Measurements from ENCODE around the gene GIT2.

GIT2 gene

GRCh38 chr12:109890620-109891170 lies 105.5 kb downstream of the GIT2 start:
- no peaks in the 10 kb centered on the region for H3K36me3 ChIP-seq (ENCODE audit: control insufficient read depth, insufficient read depth, low read length)
- H3K9me3 ChIP-seq (ENCODE audit: control insufficient read depth, insufficient read depth, low read length) = no peaks in the 10 kb centered on the region
- no peak overlapping the region for H3K9ac ChIP-seq (ENCODE audit: low read depth, low read length)
- 0 out of 2 replicates have a peak, but pooled peaks cover 5% of the 10 kb centered on the region for H3K4me1 ChIP-seq (ENCODE audit: control insufficient read depth, insufficient read depth, low read length)
- H3K27me3 ChIP-seq (ENCODE audit: control insufficient read depth, insufficient read depth, low read length) = peaks cover 26% of the 10 kb centered on the region
- H3K4me3 ChIP-seq (ENCODE audit: low read depth, low read length) = no peak overlapping the region
- no peak overlapping the region for H3K27ac ChIP-seq (ENCODE audit: low read depth, low read length)

GRCh38 chr12:109888179-109889020 lies 107.8 kb downstream of the GIT2 start:
- H3K4me3 ChIP-seq (ENCODE audit: low read depth, low read length) = no peak overlapping the region
- H3K27me3 ChIP-seq (ENCODE audit: control insufficient read depth, insufficient read depth, low read length) = peaks cover 15% of the 10 kb centered on the region

GRCh38 chr12:109885616-109886015 lies 110.6 kb downstream of the GIT2 start:
- Histone ChIP-seq H3K27me3 (ENCODE audit: control insufficient read depth, insufficient read depth, low read length) (peaks cover 5% of the 10 kb centered on the region; the same call in 1 of the 2 replicates), H3K9ac (ENCODE audit: low read depth, low read length) (no peak overlapping the region), H3K4me1 (ENCODE audit: control insufficient read depth, insufficient read depth, low read length) (peaks cover 18% of the 10 kb centered on the region), H3K9me3 (ENCODE audit: control insufficient read depth, insufficient read depth, low read length) (no peaks in the 10 kb centered on the region), H3K27ac (ENCODE audit: low read depth, low read length) (no peak overlapping the region), H3K4me3 (ENCODE audit: low read depth, low read length) (no peak overlapping the region), H3K36me3 (ENCODE audit: control insufficient read depth, insufficient read depth, low read length) (no peaks in the 10 kb centered on the region)

More at GRCh38 chr12:109888179-109889020, 107.8 kb downstream of the GIT2 start:
- 0 out of 2 replicates have a peak, but pooled peaks cover 5% of the 10 kb centered on the region for H3K4me1 ChIP-seq (ENCODE audit: control insufficient read depth, insufficient read depth, low read length)
- no peaks in the 10 kb centered on the region for H3K36me3 ChIP-seq (ENCODE audit: control insufficient read depth, insufficient read depth, low read length)
- H3K9me3 ChIP-seq (ENCODE audit: control insufficient read depth, insufficient read depth, low read length) = no peaks in the 10 kb centered on the region
- H3K9ac ChIP-seq (ENCODE audit: low read depth, low read length) = no peak overlapping the region
- H3K27ac ChIP-seq (ENCODE audit: low read depth, low read length) = no peak overlapping the region

- Histone ChIP-seq H3K9me3 (ENCODE audit: control insufficient read depth, insufficient read depth, low read length) (no peaks in the 10 kb centered on the region), H3K4me1 (ENCODE audit: control insufficient read depth, insufficient read depth, low read length) (peaks cover 26% of the 10 kb centered on the region)
These were observed 112.7 kb downstream of the GIT2 start for GRCh38 chr12:109883461-109883860.

GRCh38 chr12:109881752-109882151 lies 114.4 kb downstream of the GIT2 start:
- H3K27ac ChIP-seq (ENCODE audit: low read depth, low read length) = peak overlapping the region; percentile 87
- 0 out of 2 replicates have a peak, but pooled peaks cover 5% of the 10 kb centered on the region for H3K27me3 ChIP-seq (ENCODE audit: control insufficient read depth, insufficient read depth, low read length)
- no peaks in the 10 kb centered on the region for H3K9me3 ChIP-seq (ENCODE audit: control insufficient read depth, insufficient read depth, low read length)
- peaks cover 38% of the 10 kb centered on the region for H3K4me1 ChIP-seq (ENCODE audit: control insufficient read depth, insufficient read depth, low read length)
- H3K36me3 ChIP-seq (ENCODE audit: control insufficient read depth, insufficient read depth, low read length) = no peaks in the 10 kb centered on the region
- no peak overlapping the region for H3K9ac ChIP-seq (ENCODE audit: low read depth, low read length)
- 0 out of 2 replicates have a peak overlapping the region, but pooled peaks have one; percentile 75 for H3K4me3 ChIP-seq (ENCODE audit: low read depth, low read length)

More at GRCh38 chr12:109883461-109883860, 112.7 kb downstream of the GIT2 start:
- Histone ChIP-seq H3K27ac (ENCODE audit: low read depth, low read length) (no peak overlapping the region), H3K4me3 (ENCODE audit: low read depth, low read length) (no peak overlapping the region), H3K27me3 (ENCODE audit: control insufficient read depth, insufficient read depth, low read length) (peaks cover 10% of the 10 kb centered on the region; the same call in 1 of the 2 replicates), H3K36me3 (ENCODE audit: control insufficient read depth, insufficient read depth, low read length) (no peaks in the 10 kb centered on the region), H3K9ac (ENCODE audit: low read depth, low read length) (no peak overlapping the region)

- H3K4me1 ChIP-seq (ENCODE audit: control insufficient read depth, insufficient read depth, low read length) = peaks cover 38% of the 10 kb centered on the region
These were observed 115.2 kb downstream of the GIT2 start for GRCh38 chr12:109880938-109881337.

GRCh38 chr12:109880043-109880931 lies 115.9 kb downstream of the GIT2 start, which contains the start of gene GLTP:
Gene GLTP (minus strand): TSS chr12:109880541. CDS start chr12:109880374, 167 bp downstream.
- H3K9me3 ChIP-seq (ENCODE audit: control insufficient read depth, insufficient read depth, low read length) = no peaks in the 10 kb centered on the region
- peaks cover 38% of the 10 kb centered on the region for H3K4me1 ChIP-seq (ENCODE audit: control insufficient read depth, insufficient read depth, low read length)
- H3K9ac ChIP-seq (ENCODE audit: low read depth, low read length) = peak within 1 kb of the TSS; percentile 70
- H3K36me3 ChIP-seq (ENCODE audit: control insufficient read depth, insufficient read depth, low read length) = no peaks in the 10 kb centered on the region
- peak within 1 kb of the TSS; percentile 87 for H3K27ac ChIP-seq (ENCODE audit: low read depth, low read length)
- H3K4me3 ChIP-seq (ENCODE audit: low read depth, low read length) = peak within 1 kb of the TSS; percentile 75
- H3K27me3 ChIP-seq (ENCODE audit: control insufficient read depth, insufficient read depth, low read length) = 0 out of 2 replicates have a peak, but pooled peaks cover 5% of the 10 kb centered on the region

More at GRCh38 chr12:109880938-109881337, 115.2 kb downstream of the GIT2 start:
- Histone ChIP-seq H3K36me3 (ENCODE audit: control insufficient read depth, insufficient read depth, low read length) (no peaks in the 10 kb centered on the region), H3K27me3 (ENCODE audit: control insufficient read depth, insufficient read depth, low read length) (0 out of 2 replicates have a peak, but pooled peaks cover 5% of the 10 kb centered on the region), H3K9ac (ENCODE audit: low read depth, low read length) (peak overlapping the region; percentile 70), H3K27ac (ENCODE audit: low read depth, low read length) (peak overlapping the region; percentile 87), H3K9me3 (ENCODE audit: control insufficient read depth, insufficient read depth, low read length) (no peaks in the 10 kb centered on the region), H3K4me3 (ENCODE audit: low read depth, low read length) (peak overlapping the region; percentile 75)

Data from HUES48 (cell line).